ENCODE results near the gene RAB21.

DNA sequence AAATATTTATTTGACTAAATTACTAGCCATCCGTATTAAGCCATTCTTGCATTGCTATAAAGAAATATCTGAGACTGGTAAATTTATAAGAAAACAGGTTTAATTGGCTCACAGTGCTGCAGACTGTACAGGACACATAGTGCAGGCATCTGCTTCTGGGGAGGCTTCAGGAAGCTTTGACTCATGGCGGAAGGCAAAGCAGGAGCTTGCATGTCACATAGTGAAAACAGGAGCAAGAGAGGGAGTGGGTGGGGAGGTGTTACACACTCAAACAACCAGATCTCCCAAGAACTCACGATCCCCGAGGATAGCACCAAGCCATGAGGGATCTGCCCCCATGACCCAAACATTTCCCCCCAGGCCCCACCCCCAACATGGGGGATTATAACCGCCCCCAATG is 26.7 kb upstream of the RAB21 start:
- TF ChIP-seq, protein P1, sequence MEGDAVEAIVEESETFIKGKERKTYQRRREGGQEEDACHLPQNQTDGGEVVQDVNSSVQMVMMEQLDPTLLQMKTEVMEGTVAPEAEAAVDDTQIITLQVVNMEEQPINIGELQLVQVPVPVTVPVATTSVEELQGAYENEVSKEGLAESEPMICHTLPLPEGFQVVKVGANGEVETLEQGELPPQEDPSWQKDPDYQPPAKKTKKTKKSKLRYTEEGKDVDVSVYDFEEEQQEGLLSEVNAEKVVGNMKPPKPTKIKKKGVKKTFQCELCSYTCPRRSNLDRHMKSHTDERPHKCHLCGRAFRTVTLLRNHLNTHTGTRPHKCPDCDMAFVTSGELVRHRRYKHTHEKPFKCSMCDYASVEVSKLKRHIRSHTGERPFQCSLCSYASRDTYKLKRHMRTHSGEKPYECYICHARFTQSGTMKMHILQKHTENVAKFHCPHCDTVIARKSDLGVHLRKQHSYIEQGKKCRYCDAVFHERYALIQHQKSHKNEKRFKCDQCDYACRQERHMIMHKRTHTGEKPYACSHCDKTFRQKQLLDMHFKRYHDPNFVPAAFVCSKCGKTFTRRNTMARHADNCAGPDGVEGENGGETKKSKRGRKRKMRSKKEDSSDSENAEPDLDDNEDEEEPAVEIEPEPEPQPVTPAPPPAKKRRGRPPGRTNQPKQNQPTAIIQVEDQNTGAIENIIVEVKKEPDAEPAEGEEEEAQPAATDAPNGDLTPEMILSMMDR (IDR thresholded peaks at IDR 0.05), result no peak
- no peak for TF ChIP-seq POLR2A (IDR thresholded peaks at IDR 0.05)
